Activated naive CD8-positive, alpha-beta T cell treated with anti-CD3 and anti-CD28 coated beads, Interleukin-2, amount 10 ng/mL, durations not matched to agents 7 days and 5 days (primary cell): ENCODE results near the gene ZNF474. TPM values are rescaled to one million over a fixed set of nuclear protein-coding genes. Genes with fewer than 3 reads are reported as not detected.

Experiments
- total RNA-seq, 2 experiments: library from RNA; stranded (reverse); gene quantifications; one replicate each; pipeline ENCODE4 v1.2.3, GENCODE V29; 2021

The ZNF474 gene
- total RNA-seq, 2 experiments from 2014 or later = 0.30 TPM; not detected in 1

Other genes with a start within 250 kb of the ZNF474 start
- 10 to 100 TPM in 1 of 2 experiments, 1 to 10 TPM in 1; 8.9 to 11.2 TPM for gene SRFBP1, start 167.6 kb upstream of the ZNF474 start, total RNA-seq
- gene LOX, start 51.3 kb upstream of the ZNF474 start, total RNA-seq = not detected
- gene SNCAIP, start 182.7 kb downstream of the ZNF474 start, total RNA-seq = not detected